ENCODE measurements around the gene LRRC9. TPM values are rescaled to one million over a fixed set of nuclear protein-coding genes. Genes with fewer than 3 reads are reported as not detected.

LRRC9 gene
- polyA plus RNA-seq, 3 donors = not detected

DNA sequence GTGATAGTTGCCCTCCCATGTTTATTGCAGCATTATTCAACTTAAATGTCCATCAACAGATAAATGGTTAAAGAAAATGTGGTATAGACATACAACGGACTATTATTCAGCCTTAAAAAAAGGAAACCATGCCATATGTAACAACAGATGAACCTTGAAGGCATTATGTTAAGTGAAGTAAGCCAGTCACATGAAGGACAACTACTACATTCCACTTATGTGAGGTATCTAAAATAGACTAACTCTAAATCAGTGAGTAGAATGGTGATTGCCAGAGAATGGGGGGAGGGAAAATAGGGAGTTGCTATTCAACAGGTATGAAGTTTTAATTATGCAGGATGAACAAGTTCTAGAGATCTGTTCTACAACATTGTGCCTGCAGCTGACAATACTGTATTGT is 181.8 kb downstream of the LRRC9 start:
- Histone ChIP-seq H3K4me1 (ENCODE audit: control insufficient read depth in 1 of 2, insufficient read depth in 2 of 2, low read length in 2 of 2) (peaks cover 10 to 14% of the 10 kb centered on the region in 2 donors), H3K9me3 (replicated peaks in 1 of 2; ENCODE audit: control insufficient read depth in 1 of 2, insufficient read depth in 1 of 2, low read length in 2 of 2) (no peaks in the 10 kb centered on the region), H2AFZ (ENCODE audit: insufficient read depth, low read depth, low read length, poor library complexity, severe bottlenecking) (no peak overlapping the region), H3K4me3 (replicated peaks in 1 of 3; ENCODE audit: low read depth in 2 of 3, low read length in 3 of 3) (no peak overlapping the region), H3K79me2 (ENCODE audit: insufficient read depth, low read length) (peaks cover 93% of the 10 kb centered on the region), H3K27me3 (ENCODE audit: control insufficient read depth in 2 of 2, insufficient read depth in 2 of 2, low read length in 2 of 2) (no peaks in the 10 kb centered on the region), H4K20me1 (ENCODE audit: insufficient read depth, low read length) (no peaks in the 10 kb centered on the region), H3K36me3 (replicated peaks in 1 of 2; ENCODE audit: control insufficient read depth in 1 of 2, insufficient read depth in 2 of 2, low read length in 2 of 2) (peaks cover 7 to 15% of the 10 kb centered on the region in 2 donors), H3K9ac (ENCODE audit: insufficient read depth, low read length, poor library complexity, severe bottlenecking) (no peak overlapping the region), H3K4me2 (replicated peaks; ENCODE audit: extremely low read depth, low read length, poor library complexity, severe bottlenecking) (no peak overlapping the region), H3K27ac (ENCODE audit: low read depth in 1 of 2, low read length in 2 of 2) (peak overlapping the region in 1 of 2 donors; percentile 1)
- H3K27ac Mint-ChIP-seq = peak overlapping the region in 3 of 7 donors; percentile 10 to 32 (median 12)
- H3K27me3 Mint-ChIP-seq (ENCODE audit: low read depth in 3 of 3) = no peaks in the 10 kb centered on the region
- no peak for DNase-seq
- peaks cover 28% of the 10 kb centered on the region for H3K4me1 Mint-ChIP-seq
- H3K36me3 Mint-ChIP-seq = peaks cover 22 to 23% of the 10 kb centered on the region in 2 donors
- TF ChIP-seq, protein P1, sequence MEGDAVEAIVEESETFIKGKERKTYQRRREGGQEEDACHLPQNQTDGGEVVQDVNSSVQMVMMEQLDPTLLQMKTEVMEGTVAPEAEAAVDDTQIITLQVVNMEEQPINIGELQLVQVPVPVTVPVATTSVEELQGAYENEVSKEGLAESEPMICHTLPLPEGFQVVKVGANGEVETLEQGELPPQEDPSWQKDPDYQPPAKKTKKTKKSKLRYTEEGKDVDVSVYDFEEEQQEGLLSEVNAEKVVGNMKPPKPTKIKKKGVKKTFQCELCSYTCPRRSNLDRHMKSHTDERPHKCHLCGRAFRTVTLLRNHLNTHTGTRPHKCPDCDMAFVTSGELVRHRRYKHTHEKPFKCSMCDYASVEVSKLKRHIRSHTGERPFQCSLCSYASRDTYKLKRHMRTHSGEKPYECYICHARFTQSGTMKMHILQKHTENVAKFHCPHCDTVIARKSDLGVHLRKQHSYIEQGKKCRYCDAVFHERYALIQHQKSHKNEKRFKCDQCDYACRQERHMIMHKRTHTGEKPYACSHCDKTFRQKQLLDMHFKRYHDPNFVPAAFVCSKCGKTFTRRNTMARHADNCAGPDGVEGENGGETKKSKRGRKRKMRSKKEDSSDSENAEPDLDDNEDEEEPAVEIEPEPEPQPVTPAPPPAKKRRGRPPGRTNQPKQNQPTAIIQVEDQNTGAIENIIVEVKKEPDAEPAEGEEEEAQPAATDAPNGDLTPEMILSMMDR (IDR thresholded peaks at IDR 0.05) = no peak
- H3K9me3 Mint-ChIP-seq = peaks cover 0 to 3% (median 0%) of the 10 kb centered on the region in 7 donors
- H3K4me3 Mint-ChIP-seq = no peak overlapping the region
- no CpG with 5 or more reads among the region's 1 CpG for WGBS (ENCODE audit: insufficient coverage)
- intact Hi-C loops (cut with micrococcal nuclease) = no loop called here

DNA sequence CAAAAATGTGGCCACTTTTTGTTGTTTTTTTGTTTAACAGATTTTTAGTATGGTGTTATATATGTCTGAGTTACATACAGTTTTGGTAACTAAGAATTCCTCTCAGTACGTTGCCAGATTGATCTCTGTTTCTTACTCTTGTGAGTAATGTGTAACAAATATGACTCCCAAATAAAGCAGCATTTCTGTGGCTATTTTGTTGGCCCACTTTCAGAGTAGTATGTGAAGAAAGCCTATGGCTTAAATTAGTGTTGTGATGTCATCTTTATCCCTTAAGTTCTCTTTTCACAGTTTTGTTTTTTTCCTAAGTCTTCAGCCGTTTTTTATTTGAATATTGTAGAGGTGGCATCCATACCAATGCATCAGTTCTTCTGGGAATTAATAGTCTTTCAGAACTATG is 182.4 kb downstream of the LRRC9 start:
- peaks cover 28% of the 10 kb centered on the region for H3K4me1 Mint-ChIP-seq
- no peak overlapping the region for H3K9ac ChIP-seq (ENCODE audit: insufficient read depth, low read length, poor library complexity, severe bottlenecking)
- TF ChIP-seq, protein P1 (IDR thresholded peaks at IDR 0.05) = no peak
- H2AFZ ChIP-seq (ENCODE audit: insufficient read depth, low read depth, low read length, poor library complexity, severe bottlenecking) = no peak overlapping the region
- peaks cover 10 to 14% of the 10 kb centered on the region in 2 donors for H3K4me1 ChIP-seq (ENCODE audit: control insufficient read depth in 1 of 2, insufficient read depth in 2 of 2, low read length in 2 of 2)
- no peak overlapping the region for H3K4me3 ChIP-seq (replicated peaks in 1 of 3; ENCODE audit: low read depth in 2 of 3, low read length in 3 of 3)
- intact Hi-C loops (cut with micrococcal nuclease) = no loop called here
- H3K36me3 ChIP-seq (replicated peaks in 1 of 2; ENCODE audit: control insufficient read depth in 1 of 2, insufficient read depth in 2 of 2, low read length in 2 of 2) = peaks cover 4 to 10% of the 10 kb centered on the region in 2 donors
- peaks cover 18% of the 10 kb centered on the region in 2 donors for H3K36me3 Mint-ChIP-seq
- peak; percentile 23 to 32 (median 23) for DNase-seq
- H3K79me2 ChIP-seq (ENCODE audit: insufficient read depth, low read length) = peaks cover 93% of the 10 kb centered on the region
- peak overlapping the region in 1 of 2 donors; percentile 1 for H3K27ac ChIP-seq (ENCODE audit: low read depth in 1 of 2, low read length in 2 of 2)
- H3K27me3 Mint-ChIP-seq (ENCODE audit: low read depth in 3 of 3) = no peaks in the 10 kb centered on the region
- H3K4me2 ChIP-seq (replicated peaks; ENCODE audit: extremely low read depth, low read length, poor library complexity, severe bottlenecking) = no peak overlapping the region
- H3K9me3 ChIP-seq (replicated peaks in 1 of 2; ENCODE audit: control insufficient read depth in 1 of 2, insufficient read depth in 1 of 2, low read length in 2 of 2) = no peaks in the 10 kb centered on the region
- H3K4me3 Mint-ChIP-seq = no peak overlapping the region
- no CpG with 5 or more reads among the region's 2 CpGs for WGBS (ENCODE audit: insufficient coverage)
- peaks cover 0 to 3% (median 0%) of the 10 kb centered on the region in 7 donors for H3K9me3 Mint-ChIP-seq
- peak overlapping the region in 5 of 7 donors; percentile 3 to 88 (median 32) for H3K27ac Mint-ChIP-seq
- H4K20me1 ChIP-seq (ENCODE audit: insufficient read depth, low read length) = no peaks in the 10 kb centered on the region
- no peaks in the 10 kb centered on the region for H3K27me3 ChIP-seq (ENCODE audit: control insufficient read depth in 2 of 2, insufficient read depth in 2 of 2, low read length in 2 of 2)

Data from CD14-positive monocyte (primary cell).